NB4 (cell line): ENCODE data around the gene UTP11.

Experiments used
- CTCF ChIP-seq: IDR thresholded peaks from one replicate; pipeline ENCODE4 v1.5.1; 2012; ENCODE audit warnings: low read depth, low read length
- POLR2A ChIP-seq: IDR thresholded peaks from 2 replicates; pipeline ENCODE4 v1.6.1; 2011; ENCODE audit warnings: mild to moderate bottlenecking; ENCODE audit not compliant: insufficient read length; ENCODE audit errors: extremely low read depth

DNA sequence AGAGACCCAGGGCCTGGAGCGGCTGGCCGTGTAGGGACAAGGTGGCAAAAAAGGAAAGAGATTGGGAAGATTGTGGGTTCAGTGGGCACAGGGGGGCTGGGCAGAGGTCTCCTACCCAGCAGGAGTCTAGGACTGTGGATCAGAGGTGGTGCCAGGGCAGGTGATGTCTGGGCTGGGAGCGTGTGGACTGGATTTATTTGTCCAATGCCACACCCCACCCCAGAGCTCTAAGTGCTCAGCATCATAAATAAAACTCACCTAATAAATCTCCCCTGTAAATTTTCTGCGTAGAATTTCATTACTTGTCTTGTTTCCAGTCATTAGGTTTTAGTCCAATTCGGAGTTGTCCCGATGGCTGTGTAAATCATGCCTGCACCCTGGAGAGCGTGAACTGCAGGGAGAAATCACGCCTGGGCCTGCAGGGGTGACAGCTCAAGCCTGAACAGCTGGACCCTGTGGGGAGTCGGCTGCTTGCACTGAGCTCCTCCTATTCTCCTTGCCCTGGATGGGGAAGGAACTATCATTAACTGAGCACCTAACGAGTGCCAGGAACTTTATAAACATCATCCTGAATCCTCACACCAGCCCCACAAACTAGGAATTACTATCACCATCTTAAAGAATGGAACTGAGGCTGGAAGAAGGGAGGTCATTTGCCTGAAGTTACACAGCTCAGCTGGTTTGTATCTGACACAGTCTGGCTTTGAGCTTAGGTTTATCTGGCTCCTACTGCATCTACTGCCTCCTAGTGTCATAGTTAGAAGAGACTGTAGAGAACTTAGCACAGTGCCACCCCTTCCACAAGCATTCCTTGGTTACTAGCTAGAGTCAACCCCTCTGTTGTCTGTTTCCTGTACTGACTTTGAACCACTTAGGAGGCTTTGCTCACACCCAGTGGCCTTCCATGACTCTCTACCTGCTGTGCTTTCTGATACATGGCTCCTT, 59.0 kb downstream of the UTP11 start:
- TF ChIP-seq CTCF (peak; percentile 49), POLR2A (no peak)
